Measurements from ENCODE around the gene CNTNAP2. TPM values are rescaled to one million over a fixed set of nuclear protein-coding genes. Genes with fewer than 3 reads are reported as not detected.
"Not testable (repeated sequence)": the region's sequence is repeated elsewhere in the genome, so short reads cannot be mapped to it uniquely, and the experiment has no call there.

Gene CNTNAP2
- total RNA-seq, 2 donors from 2014 or later: 4.4 to 8.5 TPM

DNA sequence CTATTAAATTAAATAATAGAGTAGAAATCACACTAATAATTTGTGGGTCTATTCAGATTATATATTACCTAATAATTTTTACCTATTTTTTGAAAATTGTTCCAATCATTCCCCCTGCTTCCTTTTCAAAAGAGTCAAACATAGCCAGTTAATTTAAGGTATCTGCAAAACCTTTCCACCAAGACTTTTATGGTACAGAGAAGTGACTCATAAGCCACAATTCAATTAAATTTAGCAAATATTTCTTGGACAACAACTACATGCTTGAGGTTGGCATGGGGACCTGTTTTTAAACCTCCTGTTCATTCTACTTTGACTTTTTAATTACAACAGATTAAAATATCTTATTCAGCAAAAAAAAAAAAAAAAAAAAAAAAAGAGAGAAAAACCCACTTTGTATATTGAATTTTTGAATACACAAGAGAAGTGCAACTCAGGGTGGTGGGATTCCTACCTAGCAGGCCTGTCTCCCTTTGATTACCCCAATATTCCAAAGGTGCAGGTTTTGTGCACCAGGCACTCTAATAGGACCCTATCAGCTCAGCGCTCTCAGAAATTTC, 2172.1 kb downstream of the CNTNAP2 start:
- no peaks in the 10 kb centered on the region for H3K9me3 ChIP-seq
- no peak overlapping the region for H3K27ac ChIP-seq
- intact Hi-C loops (cut with DNase I): loop anchor here (10.0 kb wide), 1 partner anchor 196 kb away; no protein-coding TSS in a partner anchor
- H3K4me3 ChIP-seq: no peak overlapping the region
- no peaks in the 10 kb centered on the region for H3K36me3 ChIP-seq
- TF ChIP-seq, protein P1, sequence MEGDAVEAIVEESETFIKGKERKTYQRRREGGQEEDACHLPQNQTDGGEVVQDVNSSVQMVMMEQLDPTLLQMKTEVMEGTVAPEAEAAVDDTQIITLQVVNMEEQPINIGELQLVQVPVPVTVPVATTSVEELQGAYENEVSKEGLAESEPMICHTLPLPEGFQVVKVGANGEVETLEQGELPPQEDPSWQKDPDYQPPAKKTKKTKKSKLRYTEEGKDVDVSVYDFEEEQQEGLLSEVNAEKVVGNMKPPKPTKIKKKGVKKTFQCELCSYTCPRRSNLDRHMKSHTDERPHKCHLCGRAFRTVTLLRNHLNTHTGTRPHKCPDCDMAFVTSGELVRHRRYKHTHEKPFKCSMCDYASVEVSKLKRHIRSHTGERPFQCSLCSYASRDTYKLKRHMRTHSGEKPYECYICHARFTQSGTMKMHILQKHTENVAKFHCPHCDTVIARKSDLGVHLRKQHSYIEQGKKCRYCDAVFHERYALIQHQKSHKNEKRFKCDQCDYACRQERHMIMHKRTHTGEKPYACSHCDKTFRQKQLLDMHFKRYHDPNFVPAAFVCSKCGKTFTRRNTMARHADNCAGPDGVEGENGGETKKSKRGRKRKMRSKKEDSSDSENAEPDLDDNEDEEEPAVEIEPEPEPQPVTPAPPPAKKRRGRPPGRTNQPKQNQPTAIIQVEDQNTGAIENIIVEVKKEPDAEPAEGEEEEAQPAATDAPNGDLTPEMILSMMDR (IDR thresholded peaks at IDR 0.05): no peak
- no peak for DNase-seq
- H3K9ac ChIP-seq (ENCODE audit: low read depth in 2 of 2, low read length in 2 of 2): no peak overlapping the region
- H3K4me1 ChIP-seq: no peaks in the 10 kb centered on the region
- no peaks in the 10 kb centered on the region for H3K27me3 ChIP-seq

DNA sequence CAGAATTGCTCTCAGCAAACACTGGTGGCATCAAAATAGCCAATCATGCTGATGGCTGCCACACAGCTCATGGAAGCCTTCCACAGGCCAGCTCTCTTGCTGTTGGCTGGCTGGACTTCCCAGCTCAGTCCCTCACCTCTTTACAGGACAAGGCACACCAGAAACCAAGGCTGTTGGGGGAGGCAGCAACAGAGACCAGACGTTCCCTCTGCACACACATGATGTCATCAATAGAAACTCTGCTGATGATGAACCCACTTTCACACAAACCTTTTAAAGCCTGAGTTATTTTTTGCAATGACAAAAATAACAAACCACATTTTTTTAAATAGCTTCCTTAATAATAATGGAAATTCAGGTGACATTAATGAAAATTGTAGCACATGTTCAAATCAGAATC, 2173.0 kb downstream of the CNTNAP2 start:
- Histone ChIP-seq H3K27ac (no peak overlapping the region), H3K4me1 (no peaks in the 10 kb centered on the region), H3K36me3 (no peaks in the 10 kb centered on the region), H3K9me3 (no peaks in the 10 kb centered on the region), H3K27me3 (no peaks in the 10 kb centered on the region), H3K9ac (ENCODE audit: low read depth in 2 of 2, low read length in 2 of 2) (no peak overlapping the region), H3K4me3 (no peak overlapping the region)
- intact Hi-C loops (cut with DNase I): loop anchor here (10.0 kb wide), 1 partner anchor 195 kb away; no protein-coding TSS in a partner anchor
- TF ChIP-seq, protein P1 (IDR thresholded peaks at IDR 0.05): no peak
- no peak for DNase-seq

DNA sequence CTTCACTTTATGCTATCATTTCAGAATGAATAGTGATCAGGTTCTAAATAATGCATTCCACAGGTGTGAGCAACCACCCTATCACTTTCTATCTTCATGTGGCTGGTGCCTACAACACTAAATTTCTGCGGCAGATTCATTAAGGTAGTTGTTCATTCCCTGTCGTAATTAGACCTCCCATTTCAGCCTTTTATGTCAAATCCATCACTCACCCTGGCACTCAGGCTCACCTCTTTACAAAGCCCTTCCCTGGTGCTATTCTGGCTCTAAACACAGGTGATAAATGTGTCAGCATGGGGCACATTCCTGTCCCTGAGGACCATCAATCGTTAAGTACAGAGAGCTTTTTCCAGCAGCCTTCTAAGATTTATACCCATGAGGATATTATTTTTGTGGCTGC, 2173.9 kb downstream of the CNTNAP2 start:
- Histone ChIP-seq H3K9ac (ENCODE audit: low read depth in 2 of 2, low read length in 2 of 2) (no peak overlapping the region), H3K4me3 (no peak overlapping the region), H3K27me3 (no peaks in the 10 kb centered on the region), H3K9me3 (no peaks in the 10 kb centered on the region), H3K27ac (no peak overlapping the region), H3K4me1 (no peaks in the 10 kb centered on the region), H3K36me3 (no peaks in the 10 kb centered on the region)
- DNase-seq: no peak
- TF ChIP-seq, protein P1 (IDR thresholded peaks at IDR 0.05): no peak
- intact Hi-C loops (cut with DNase I): no loop called here

DNA sequence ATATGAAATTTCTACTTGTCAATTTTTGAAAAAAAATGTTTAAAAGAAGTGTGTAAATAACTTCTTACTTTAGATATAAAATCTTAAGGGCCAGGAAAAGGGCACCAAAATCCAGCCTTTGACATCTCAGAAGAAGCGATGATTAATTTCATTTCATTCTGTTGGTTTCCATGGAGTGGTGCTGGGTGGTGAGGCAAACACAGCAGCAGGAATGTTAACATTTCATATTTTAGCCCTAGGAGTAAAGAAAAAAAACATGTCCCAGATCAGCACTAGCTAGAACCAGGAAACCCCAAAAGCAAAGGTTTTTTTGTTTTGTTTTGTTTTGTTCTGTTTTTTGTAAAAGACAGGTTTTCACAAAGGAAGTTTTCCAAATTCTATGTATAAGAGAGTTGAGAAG, 2175.2 kb downstream of the CNTNAP2 start:
- no peaks in the 10 kb centered on the region for H3K9me3 ChIP-seq
- H3K9ac ChIP-seq (ENCODE audit: low read depth in 2 of 2, low read length in 2 of 2): no peak overlapping the region
- H3K4me3 ChIP-seq: no peak overlapping the region
- DNase-seq: no peak
- H3K27me3 ChIP-seq: no peaks in the 10 kb centered on the region
- H3K27ac ChIP-seq: no peak overlapping the region
- no peaks in the 10 kb centered on the region for H3K4me1 ChIP-seq
- intact Hi-C loops (cut with DNase I): no loop called here
- no peaks in the 10 kb centered on the region for H3K36me3 ChIP-seq
- TF ChIP-seq, protein P1 (IDR thresholded peaks at IDR 0.05): no peak

DNA sequence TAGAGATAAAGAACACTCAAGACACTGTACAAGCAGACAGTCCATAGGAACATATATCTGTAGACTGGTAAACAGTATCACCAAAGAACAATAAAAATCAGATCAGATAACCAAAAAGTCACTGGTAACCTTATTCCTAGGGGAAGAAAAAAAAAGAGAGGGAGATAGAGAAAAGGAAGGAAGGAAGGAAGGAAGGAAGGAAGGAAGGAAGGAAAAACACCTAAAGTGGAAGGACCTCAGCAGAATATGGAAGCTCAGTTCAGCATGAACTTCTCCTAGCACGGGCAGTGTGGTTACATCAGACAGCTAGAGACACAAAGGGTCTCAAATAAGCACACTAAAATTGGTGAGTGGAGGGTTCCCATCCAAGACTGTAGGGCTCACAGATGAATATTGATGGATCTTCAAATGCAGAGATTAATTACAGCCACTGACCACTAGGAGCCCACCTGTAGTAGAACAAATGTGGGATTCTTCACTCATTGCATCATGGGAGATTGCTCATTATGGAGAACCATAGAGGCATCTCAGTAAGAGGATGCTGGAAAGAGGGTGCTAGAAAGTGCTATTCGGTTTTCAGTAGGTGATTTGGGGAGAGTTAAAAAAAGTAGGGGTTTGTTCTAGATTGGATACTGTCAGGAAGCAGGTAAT, 2180.5 kb downstream of the CNTNAP2 start:
- no peaks in the 10 kb centered on the region for H3K4me1 ChIP-seq
- no peak overlapping the region for H3K9ac ChIP-seq (ENCODE audit: low read depth in 2 of 2, low read length in 2 of 2)
- H3K36me3 ChIP-seq: no peaks in the 10 kb centered on the region
- H3K27ac ChIP-seq: no peak overlapping the region
- no peaks in the 10 kb centered on the region for H3K9me3 ChIP-seq
- H3K27me3 ChIP-seq: no peaks in the 10 kb centered on the region
- TF ChIP-seq, protein P1 (IDR thresholded peaks at IDR 0.05): no peak
- no peak overlapping the region for H3K4me3 ChIP-seq
- no peak for DNase-seq
- intact Hi-C loops (cut with DNase I): no loop called here

- H3K4me3 ChIP-seq; H3K27me3 ChIP-seq; H3K4me1 ChIP-seq; H3K9me3 ChIP-seq; H3K36me3 ChIP-seq; DNase-seq; intact Hi-C loops (cut with DNase I); H3K27ac ChIP-seq; H3K9ac ChIP-seq (ENCODE audit: low read depth in 2 of 2, low read length in 2 of 2): not testable (repeated sequence)
Observed at GRCh38 chr7:148298768-148299167, 2182.2 kb downstream of the CNTNAP2 start.
